SK-N-DZ (cell line): ENCODE data around the gene GAB4.
"Not testable (repeated sequence)": the region's sequence is repeated elsewhere in the genome, so short reads cannot be mapped to it uniquely, and the experiment has no call there.

Experiments used
- DNase-seq: peaks from one replicate; pipeline ENCODE4 v3.0.0-alpha.2; 2015; ENCODE audit warnings: low spot score

Gene GAB4

DNA sequence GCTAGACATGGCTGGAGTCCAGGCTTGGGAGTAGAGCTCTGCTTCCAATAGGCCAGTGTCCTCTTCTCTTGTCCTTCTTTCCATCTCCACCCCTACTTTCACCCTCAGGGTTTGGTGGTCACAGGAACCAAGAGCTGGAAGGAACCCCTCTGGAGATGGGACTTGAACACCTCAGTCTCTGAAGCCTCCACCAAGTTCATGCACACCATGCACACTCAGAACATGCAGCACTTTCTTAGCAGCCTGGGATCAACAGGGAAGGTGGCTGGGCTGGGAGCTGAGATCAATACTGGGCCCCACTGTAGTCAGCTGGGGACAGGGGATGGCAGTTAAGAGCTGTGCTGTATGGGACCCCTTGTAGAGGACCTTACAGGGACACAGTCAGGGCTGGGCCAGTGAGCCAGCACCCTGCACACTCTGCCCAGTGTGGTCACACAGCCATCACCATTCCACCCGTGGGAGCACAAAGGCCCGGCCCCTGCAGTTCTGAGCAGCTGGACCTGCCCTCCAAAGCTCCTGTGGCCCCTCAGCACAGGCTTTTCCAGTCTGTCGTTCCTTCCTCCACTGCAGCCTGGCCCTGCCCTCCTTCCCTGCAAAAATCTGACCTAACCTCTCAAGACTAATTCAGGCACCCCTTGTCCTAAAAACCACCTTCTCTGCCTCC is 47.7 kb downstream of the GAB4 start:
- no peak for DNase-seq

DNA sequence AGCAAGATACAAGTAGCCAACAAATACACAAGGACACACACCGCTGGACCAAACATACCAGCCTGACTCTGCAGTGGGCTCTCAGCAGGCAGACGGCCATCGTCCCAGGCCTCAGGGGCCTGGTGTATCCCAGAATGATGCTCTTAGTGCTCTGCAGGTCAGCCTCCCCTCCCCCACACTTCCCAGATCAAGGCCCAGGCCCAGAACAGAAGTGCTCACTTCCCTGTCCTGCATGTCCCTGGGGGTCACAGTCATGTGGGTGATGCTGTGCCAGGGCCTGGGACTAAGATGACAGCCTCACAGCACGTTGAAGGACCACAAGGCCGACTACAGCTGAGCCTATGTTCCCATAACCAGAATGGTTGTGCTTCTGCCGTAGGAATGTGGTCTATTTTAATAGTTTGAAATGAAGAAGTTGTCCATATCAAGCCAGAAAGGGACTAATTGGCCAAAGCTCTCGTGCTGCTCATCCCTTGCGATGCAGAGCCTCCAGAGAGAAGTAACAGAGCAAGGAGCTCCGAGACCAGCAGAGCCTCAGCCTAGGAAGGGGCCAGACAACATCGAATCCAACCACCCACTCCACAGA is 48.6 kb downstream of the GAB4 start:
- DNase-seq, result no peak

- no peak for DNase-seq
Measured at GRCh38 chr22:16958475-16958874, 49.5 kb downstream of the GAB4 start.

- DNase-seq, result no peak
Measured at GRCh38 chr22:16957781-16958180, 50.2 kb downstream of the GAB4 start.

DNA sequence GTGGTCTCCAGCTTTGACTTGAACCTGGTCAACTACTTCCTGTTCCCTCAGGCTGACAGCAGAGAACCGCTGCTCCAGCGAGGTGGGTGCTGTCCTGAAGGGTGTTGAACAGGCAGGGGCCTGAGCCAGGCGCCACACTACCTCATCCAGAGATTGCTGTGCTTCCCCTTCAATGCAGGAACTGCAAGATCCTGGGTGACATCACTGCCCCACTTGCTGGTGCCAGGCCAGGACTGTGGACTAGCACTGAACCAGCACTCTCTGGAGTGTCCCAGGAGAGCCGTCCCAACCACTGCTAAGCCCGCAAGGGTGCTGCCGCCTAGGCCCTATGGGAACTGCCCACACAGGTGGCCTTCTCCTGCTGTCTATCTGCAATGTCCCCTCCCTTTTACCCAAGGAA is 51.7 kb downstream of the GAB4 start:
- no peak for DNase-seq

DNA sequence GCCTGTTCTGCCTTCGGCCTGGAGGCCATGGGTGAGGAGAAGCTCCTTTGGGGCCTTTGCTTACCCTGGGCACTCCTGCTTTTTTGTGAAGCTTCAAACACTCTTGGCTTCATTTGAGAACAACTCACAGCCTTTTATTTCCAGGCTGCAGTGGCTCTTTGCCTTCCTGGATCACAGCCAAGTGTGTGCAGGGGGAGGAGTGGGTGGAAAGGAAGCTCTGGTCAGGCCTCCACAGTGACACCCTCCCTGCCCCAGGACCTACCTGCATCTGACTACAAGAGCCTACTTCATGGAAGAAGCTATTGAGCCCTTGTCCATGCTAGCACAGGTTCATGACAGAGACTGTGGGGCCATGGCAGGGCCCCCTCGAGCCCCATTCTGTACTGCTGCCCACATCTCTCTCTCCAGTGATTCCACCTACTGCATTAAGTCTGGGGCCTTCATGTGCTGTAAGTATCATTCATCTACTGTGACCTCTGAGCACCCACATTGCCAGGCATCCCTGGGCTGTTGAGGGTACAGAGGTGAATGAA is 52.3 kb downstream of the GAB4 start:
- DNase-seq, result no peak

DNA sequence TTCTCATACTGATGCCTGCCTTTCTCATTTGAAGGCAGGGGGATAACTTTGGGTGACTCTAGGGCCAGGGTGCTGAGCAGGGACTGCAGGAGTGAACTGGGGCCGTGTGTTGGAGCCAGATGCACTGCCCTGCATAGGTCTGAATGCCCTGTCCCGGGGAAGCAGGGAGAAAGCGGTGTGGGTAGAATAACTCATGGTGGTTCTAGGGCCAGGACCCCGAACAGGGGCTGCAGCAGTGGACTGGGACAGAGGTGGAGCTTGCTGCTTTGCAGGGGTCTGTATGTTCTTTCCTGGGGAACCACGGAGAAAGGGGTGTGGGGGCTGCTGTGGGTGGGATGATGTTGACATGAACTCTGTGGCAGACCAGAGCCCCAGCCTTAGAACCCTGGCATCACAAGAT is 52.9 kb downstream of the GAB4 start:
- DNase-seq, result no peak

GRCh38 chr22:16954060-16954403 is 54.0 kb downstream of the GAB4 start:
- no peak for DNase-seq

DNA sequence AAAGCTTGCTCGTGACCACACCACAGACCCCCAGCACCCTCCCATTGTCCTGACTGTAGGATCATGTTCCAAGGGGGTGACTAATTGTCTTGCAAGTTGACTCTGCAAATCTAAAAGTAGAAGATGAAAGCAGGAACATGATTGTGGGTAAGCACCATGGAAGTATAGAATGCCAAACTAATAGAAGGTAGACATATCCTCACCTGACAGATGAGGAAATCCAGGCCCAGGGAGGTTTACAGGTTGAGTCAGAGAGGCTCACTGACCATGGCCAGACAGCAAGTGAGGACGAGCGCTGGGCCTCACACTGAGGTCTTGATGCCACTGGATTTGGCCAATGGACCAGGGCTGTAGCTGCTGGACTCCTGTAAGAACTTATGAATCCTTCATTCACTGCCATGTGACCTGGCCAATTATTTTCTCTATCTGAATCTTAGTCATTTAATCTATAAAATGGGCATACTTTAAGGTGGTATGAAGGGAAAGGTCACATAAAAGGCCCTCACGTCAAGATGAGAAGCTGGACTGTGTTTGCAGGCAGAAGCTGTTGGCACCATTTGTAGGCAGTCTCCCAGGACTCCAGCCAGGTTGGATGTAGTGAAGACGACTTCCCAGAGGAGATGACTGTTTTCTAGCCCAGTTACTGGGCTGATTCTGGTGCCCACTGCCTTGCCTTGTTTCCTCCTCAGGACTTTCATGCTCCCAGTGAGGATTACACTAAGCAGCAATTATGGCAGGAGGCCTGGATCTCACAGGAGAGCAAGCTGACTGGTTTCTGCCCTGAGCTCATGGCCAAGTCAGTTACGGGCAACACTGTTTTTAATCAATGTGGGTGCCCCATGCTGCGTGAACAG is 54.6 kb downstream of the GAB4 start:
- DNase-seq, result no peak

GRCh38 chr22:16949561-16949960 is 58.5 kb downstream of the GAB4 start:
- DNase-seq, result no peak

GRCh38 chr22:16937811-16938210 is 70.2 kb downstream of the GAB4 start:
- DNase-seq, result no peak

DNA sequence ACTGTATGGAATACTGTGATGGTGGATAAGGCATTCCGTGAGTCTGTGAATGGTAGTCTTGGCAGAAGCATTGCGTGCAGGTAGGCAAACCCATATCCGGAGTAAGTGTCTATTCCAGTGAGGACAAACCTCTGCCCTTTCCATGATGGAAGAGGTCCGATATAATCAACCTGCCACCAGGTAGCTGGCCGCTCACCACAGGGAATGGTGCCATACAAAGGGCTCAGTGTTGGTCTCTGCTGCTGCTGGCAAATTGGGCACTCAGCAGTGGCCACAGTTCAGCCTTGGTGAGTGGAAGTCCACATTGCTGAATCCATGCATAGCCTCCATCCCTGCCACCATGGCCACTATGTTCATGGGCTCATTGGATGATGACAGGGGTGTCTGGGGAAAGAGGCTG is 70.8 kb downstream of the GAB4 start:
- not testable (repeated sequence) for DNase-seq

- no peak for DNase-seq
Measured at GRCh38 chr22:16936625-16937024, 71.4 kb downstream of the GAB4 start.

DNA sequence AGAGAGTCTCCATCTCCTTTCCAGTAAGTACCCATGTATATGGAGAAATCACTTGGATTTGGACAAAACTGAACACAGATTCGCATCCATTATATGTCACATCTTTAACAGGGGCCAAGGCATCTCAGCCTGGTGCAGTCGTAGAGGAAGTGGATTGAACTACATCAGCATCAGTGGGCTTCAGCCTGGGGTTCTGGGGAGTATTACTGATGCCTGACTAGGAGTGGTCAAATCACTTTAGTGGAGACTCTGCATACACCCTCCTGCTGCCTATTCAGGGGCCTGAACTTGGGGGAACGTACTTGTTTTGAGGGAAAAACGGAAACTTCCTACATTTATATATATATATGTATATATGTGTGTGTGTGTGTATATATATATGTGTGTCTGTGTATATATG is 72.8 kb downstream of the GAB4 start:
- DNase-seq, result no peak

DNA sequence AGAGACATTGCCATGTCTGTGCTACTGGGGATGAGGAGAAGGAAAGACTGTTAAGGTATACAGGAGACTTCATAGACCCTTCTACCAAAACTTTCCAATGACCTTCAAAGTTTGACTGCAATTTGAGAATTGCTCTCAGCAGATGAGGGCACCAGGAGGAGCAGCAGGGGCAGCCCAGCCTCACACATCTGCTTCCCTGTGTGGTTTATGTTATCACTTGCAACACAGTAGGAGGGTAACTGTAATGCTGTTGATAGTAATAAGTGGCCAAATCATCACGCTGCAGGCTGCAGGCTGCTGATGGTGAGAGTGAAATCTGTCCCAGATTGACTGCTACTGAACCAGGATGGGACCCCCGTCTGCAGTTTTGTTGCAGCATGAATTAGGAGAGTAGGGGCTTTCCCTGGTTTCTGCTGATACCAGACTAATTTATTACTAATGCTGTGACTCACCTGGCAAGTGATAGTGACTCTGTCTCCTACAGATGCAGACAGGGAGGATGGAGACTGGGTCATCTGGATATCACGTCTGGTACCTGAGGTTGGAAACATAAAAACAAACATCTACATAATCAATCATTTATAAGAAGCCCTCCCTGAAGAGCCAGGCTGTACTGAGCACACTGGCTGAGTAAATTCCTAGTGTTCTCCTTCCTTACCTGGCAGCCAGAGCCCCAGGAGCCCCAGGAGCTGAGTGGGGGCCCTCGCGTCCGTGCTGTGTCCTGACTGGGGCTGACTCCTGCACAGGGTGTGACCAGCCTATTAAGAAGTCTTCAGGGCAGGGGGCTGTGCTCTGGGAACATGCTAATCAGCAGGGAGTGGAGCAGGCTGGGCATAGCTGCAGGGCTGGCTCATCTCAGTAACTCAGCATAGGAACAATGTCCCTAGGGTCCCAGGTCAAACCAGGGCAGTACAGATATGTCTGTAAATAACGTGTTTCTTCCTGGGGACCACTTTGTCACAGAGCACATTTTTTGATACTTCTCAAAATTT is 74.4 kb downstream of the GAB4 start:
- no peak for DNase-seq

- peak; percentile 17 for DNase-seq
Measured at GRCh38 chr22:16932577-16932976, 75.4 kb downstream of the GAB4 start.

- DNase-seq, result no peak
Measured at GRCh38 chr22:16925407-16925966, 82.5 kb downstream of the GAB4 start.

- DNase-seq, result no peak
Measured at GRCh38 chr22:16922706-16923105, 85.3 kb downstream of the GAB4 start.

GRCh38 chr22:16922076-16922475 is 85.9 kb downstream of the GAB4 start:
- DNase-seq, result no peak

GRCh38 chr22:16917144-16918003 is 90.6 kb downstream of the GAB4 start:
- DNase-seq, result peak; percentile 63
